ENCODE measurements around the gene MUC20. TPM values are rescaled to one million over a fixed set of nuclear protein-coding genes. Genes with fewer than 3 reads are reported as not detected.
"Not testable (repeated sequence)": the region's sequence is repeated elsewhere in the genome, so short reads cannot be mapped to it uniquely, and the experiment has no call there.

Gene MUC20
- total RNA-seq, 3 donors from 2014 or later = 29.5 to 147 (median 112) TPM

DNA sequence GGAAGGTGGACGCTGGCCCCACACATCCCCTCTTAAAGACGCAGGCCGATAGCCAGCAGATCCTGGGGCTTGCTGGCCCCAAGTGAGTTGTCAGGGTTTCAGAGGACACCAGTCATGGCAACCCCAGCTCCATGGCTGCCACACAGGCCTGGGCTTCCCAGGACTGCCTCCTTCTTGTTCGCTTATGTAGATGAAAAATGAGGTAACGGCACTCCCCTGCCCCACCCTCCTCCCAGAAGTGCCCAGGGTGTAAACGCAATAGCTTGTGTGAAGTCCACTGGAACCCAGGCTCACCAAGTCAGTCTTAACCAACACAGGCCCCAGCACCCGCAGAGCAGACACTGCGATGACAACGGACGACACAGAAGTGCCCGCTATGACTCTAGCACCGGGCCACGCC lies 3.6 kb downstream of the MUC20 start:
- H3K4me3 ChIP-seq; intact Hi-C loops (cut with DNase I, micrococcal nuclease); H3K9me3 ChIP-seq; ATAC-seq; DNase-seq; H3K36me3 ChIP-seq (ENCODE audit: low read depth): not testable (repeated sequence)
- H3K4me1 ChIP-seq (ENCODE audit: low read depth) = peaks cover 21% of the 10 kb centered on the region

- DNase-seq; intact Hi-C loops (cut with DNase I, micrococcal nuclease); ATAC-seq; H3K4me3 ChIP-seq; H3K36me3 ChIP-seq (ENCODE audit: low read depth); H3K9me3 ChIP-seq: not testable (repeated sequence)
- peaks cover 15% of the 10 kb centered on the region for H3K4me1 ChIP-seq (ENCODE audit: low read depth)
Observed at GRCh38 chr3:195725916-195726740, 5.3 kb downstream of the MUC20 start.

DNA sequence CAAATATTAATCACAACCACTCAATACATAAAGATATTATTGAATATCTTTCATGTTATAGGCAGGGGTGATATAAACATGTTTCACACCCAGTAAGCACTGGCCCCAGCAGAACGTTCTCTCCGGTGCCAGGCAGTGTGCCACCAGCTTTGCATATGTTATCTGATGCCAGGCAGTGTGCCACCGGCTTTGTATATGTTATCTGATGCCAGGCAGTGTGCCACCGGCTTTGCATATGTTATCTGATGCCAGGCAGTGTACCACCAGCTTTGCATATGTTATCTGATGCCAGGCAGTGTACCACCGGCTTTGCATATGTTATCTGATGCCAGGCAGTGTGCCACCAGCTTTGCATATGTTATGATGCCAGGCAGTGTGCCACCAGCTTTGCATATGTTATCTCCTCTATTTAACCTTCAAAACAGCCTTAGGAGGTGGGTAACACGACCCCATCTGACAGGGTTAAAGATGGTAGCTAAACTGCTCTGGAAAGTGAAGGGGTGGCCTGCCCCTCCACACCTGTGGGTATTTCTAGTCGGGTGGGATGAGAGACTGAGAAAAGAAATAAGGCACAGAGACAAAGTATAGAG lies 6.9 kb downstream of the MUC20 start:
- DNase-seq = peak in 2 of 3 donors; percentile 57 to 61
- TF ChIP-seq, protein P1, sequence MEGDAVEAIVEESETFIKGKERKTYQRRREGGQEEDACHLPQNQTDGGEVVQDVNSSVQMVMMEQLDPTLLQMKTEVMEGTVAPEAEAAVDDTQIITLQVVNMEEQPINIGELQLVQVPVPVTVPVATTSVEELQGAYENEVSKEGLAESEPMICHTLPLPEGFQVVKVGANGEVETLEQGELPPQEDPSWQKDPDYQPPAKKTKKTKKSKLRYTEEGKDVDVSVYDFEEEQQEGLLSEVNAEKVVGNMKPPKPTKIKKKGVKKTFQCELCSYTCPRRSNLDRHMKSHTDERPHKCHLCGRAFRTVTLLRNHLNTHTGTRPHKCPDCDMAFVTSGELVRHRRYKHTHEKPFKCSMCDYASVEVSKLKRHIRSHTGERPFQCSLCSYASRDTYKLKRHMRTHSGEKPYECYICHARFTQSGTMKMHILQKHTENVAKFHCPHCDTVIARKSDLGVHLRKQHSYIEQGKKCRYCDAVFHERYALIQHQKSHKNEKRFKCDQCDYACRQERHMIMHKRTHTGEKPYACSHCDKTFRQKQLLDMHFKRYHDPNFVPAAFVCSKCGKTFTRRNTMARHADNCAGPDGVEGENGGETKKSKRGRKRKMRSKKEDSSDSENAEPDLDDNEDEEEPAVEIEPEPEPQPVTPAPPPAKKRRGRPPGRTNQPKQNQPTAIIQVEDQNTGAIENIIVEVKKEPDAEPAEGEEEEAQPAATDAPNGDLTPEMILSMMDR (IDR thresholded peaks at IDR 0.05) = no peak
- no peak overlapping the region for H3K4me3 ChIP-seq
- no peaks in the 10 kb centered on the region for H3K36me3 ChIP-seq (ENCODE audit: low read depth)
- no peaks in the 10 kb centered on the region for H3K9me3 ChIP-seq
- intact Hi-C loops (cut with DNase I, micrococcal nuclease) = no loop called here
- peaks cover 13% of the 10 kb centered on the region for H3K4me1 ChIP-seq (ENCODE audit: low read depth)
- peak; percentile 46 for ATAC-seq

- DNase-seq; intact Hi-C loops (cut with DNase I, micrococcal nuclease); H3K9me3 ChIP-seq; H3K36me3 ChIP-seq (ENCODE audit: low read depth); H3K4me3 ChIP-seq: not testable (repeated sequence)
- peaks cover 13% of the 10 kb centered on the region for H3K4me1 ChIP-seq (ENCODE audit: low read depth)
- peak; percentile 62 for ATAC-seq
Observed at GRCh38 chr3:195728789-195729188, 8.0 kb downstream of the MUC20 start.

- Histone ChIP-seq H3K4me3 (no peak overlapping the region), H3K36me3 (ENCODE audit: low read depth) (no peaks in the 10 kb centered on the region), H3K4me1 (ENCODE audit: low read depth) (peaks cover 13% of the 10 kb centered on the region), H3K9me3 (no peaks in the 10 kb centered on the region)
- TF ChIP-seq, protein P1 (IDR thresholded peaks at IDR 0.05) = no peak
- DNase-seq (no peak), ATAC-seq (no peak)
- intact Hi-C loops (cut with DNase I, micrococcal nuclease) = no loop called here
Observed at GRCh38 chr3:195729476-195730251, 8.9 kb downstream of the MUC20 start.

DNA sequence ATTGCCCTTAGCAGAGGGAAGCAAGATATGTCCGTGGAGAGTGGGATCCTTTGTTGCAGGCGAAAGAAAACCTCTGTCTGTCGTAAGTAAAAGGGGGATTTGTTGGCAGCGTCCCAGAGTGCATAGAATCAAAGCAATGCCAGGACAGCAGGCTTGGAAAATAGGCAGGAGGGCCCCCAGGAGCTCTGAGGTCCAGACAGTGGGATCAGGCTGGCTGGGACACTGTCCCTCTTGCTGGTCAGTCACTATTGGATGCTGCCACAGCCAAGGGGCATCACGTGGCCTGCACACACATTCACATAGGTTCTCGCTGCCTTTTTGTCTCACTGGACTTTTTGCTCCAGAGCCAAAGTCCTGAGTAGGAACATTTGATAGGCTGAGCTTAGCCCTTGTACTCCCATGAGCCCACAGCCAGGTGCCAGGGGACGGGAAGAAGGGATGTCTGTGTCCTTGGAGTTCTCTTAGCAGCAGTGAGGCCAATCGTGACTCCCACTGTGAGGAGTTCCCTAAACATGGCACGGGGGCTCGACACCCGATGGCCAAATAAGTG lies 10.7 kb downstream of the MUC20 start:
- intact Hi-C loops (cut with DNase I, micrococcal nuclease) = no loop called here
- Histone ChIP-seq H3K4me3 (no peak overlapping the region), H3K4me1 (ENCODE audit: low read depth) (peaks cover 13% of the 10 kb centered on the region), H3K9me3 (no peaks in the 10 kb centered on the region), H3K36me3 (ENCODE audit: low read depth) (no peaks in the 10 kb centered on the region)
- TF ChIP-seq, protein P1 (IDR thresholded peaks at IDR 0.05) = no peak
- ATAC-seq = no peak
- DNase-seq = no peak

Measured in mucosa of descending colon (tissue), 3 donors.